ENCODE results near the gene SULT2B1.

GRCh38 chr19:48561412-48561811 lies 9.4 kb downstream of the SULT2B1 start:
- TF ChIP-seq REST (IDR thresholded peaks at IDR 0.05; ENCODE audit: borderline replicate concordance) (no peak), CTCF (IDR thresholded peaks at IDR 0.05; ENCODE audit: poor library complexity, severe bottlenecking) (no peak), RAD21 (conservative IDR thresholded peaks at IDR 0.05) (no peak)

Measured in neural cell (in vitro differentiated cells).